AG09319 (cell line): ENCODE measurements around the gene INIP.
"Not testable (repeated sequence)": the region's sequence is repeated elsewhere in the genome, so short reads cannot be mapped to it uniquely, and the experiment has no call there.

Source experiments
- DNase-seq: peaks from one replicate; pipeline ENCODE4 v3.0.0-alpha.2; 2010; ENCODE audit warnings: low read depth; ENCODE audit errors: extremely low read depth
- TF ChIP-seq, protein P1 (sequence below): IDR thresholded peaks from 2 replicates; pipeline ENCODE4 v1.5.1; 2011; ENCODE audit warnings: low read depth, mild to moderate bottlenecking, inconsistent platforms, low read length, moderate library complexity

INIP gene

DNA sequence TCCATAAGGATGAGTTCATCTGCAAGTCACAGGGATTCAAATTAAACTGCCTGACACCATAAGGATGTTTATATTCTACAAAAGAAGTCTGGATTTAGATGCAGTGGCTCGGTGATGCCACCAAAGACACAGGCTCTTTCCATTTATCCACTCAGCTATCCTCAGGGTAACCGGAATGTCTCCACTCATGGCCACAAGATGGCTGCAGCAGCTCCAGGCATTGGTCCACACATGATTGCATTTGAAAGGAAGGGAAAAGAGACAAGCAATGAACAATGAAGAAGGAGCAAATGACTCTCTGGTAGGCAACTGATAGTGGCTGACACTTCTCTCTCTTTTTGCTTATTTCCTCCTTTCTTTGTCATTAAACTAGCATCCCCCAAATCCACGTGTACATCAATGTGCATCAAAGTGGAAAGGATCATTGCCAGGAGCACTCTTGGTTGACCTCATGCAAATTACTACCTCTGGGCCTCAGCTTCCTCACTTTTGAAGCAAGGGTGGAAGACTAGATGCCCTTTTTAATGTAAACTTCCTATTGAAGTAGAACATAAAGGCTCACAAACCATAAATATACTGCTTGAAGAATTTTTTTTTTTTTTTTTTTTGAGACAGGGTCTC lies 25.4 kb upstream of the INIP start:
- no peak for DNase-seq

DNA sequence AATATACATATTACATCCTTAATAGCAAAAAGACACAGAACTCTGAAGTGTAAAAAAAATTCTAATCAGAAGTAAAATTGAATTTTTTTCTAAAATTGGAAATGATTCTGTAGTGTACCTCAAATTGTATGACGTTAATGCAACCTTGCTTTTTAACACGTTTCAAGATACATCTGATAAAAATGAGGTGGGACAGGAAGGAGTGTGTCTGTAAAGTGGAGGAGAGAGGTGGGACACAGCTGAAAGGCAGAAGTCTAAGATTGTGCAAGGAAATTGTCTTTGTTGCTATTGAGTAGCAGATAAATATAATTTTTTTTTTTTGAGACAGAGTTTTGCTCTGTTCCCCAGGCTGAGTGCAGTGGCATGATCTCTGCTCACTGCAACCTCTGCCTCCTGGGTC lies 17.0 kb upstream of the INIP start:
- TF ChIP-seq, protein P1, sequence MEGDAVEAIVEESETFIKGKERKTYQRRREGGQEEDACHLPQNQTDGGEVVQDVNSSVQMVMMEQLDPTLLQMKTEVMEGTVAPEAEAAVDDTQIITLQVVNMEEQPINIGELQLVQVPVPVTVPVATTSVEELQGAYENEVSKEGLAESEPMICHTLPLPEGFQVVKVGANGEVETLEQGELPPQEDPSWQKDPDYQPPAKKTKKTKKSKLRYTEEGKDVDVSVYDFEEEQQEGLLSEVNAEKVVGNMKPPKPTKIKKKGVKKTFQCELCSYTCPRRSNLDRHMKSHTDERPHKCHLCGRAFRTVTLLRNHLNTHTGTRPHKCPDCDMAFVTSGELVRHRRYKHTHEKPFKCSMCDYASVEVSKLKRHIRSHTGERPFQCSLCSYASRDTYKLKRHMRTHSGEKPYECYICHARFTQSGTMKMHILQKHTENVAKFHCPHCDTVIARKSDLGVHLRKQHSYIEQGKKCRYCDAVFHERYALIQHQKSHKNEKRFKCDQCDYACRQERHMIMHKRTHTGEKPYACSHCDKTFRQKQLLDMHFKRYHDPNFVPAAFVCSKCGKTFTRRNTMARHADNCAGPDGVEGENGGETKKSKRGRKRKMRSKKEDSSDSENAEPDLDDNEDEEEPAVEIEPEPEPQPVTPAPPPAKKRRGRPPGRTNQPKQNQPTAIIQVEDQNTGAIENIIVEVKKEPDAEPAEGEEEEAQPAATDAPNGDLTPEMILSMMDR: no peak
- DNase-seq: no peak

More for the DNA sequence above, 25.4 kb upstream of the INIP start:
- TF ChIP-seq, protein P1: peak; percentile 11

DNA sequence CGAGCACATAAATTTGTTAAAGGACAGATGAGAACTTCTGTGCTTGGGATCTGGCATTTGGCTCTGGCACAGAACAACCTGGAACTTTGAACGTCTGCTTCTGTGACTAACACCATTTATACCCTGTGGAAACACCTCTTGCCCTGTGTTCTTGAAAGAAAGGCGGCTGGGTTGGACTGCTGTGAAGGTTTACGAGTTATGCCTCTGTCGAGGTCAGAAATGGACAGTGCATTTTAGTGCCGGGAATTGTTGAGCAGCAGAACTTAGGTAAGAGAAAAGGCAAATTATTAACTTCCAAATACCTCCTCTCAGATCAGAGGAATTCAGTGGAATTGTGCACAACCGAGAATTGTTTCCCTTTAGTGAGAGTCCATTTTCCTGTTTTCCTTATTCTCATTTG lies 14.1 kb upstream of the INIP start:
- no peak for DNase-seq

DNA sequence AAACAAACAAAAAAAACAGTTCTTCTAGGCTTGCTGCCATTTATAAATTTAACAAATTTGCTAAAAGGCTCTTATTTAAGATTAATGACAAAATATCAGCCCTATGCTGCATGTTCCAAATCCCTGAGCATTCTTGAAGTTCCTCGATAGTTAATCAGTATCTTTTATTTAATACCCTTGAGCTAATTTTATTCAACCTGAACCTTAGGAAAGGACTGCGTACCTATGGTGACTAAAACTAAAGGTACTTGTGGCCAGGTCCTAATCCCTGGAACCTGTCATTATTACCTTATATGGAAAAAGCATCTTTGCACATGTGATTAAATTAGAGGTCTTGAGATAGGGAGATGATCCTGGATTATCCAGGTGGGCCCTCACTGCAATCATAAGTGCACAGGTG lies 10.5 kb upstream of the INIP start:
- TF ChIP-seq, protein P1: no peak
- DNase-seq: no peak

More for the DNA sequence above, 14.1 kb upstream of the INIP start:
- TF ChIP-seq, protein P1: no peak

DNA sequence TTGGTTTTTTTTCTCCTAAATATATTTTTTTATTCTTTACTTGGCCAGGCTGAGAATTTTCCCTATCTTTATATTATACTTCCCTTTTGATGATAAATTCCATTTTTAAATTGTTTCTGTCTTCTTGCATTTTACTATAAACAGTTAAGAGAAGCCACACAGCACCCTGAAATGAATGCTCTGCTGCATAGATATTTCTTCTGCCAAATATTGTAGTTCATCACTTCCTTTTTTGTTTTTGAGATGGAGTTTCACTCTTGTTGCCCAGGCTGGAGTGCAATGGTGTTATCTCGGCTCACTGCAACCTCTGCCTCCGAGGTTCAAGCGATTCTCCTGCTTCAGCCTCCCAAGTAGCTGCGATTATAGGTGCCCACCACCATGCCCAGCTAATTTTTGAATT lies 8.5 kb upstream of the INIP start:
- TF ChIP-seq, protein P1: no peak
- DNase-seq: no peak

DNA sequence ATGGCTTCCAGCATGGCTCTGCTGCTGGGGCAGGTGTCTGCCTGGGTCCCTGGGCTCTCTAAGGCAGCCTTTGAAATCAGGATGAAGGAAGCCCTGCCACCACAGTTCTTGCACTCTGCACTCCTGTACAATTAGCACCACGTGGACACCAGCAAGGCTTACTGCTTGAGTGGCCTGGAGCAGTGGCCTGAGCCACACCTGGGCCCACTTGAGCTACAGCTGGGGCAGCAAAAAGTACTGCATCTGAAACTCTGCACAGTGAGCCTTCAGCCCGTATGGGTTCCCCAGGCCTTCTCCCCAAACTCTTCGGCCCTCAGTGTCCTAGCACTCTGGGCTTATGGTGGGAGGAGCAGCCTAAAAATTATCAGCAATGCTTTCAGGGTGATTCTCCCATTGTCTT lies 8.0 kb upstream of the INIP start:
- no peak for DNase-seq

DNA sequence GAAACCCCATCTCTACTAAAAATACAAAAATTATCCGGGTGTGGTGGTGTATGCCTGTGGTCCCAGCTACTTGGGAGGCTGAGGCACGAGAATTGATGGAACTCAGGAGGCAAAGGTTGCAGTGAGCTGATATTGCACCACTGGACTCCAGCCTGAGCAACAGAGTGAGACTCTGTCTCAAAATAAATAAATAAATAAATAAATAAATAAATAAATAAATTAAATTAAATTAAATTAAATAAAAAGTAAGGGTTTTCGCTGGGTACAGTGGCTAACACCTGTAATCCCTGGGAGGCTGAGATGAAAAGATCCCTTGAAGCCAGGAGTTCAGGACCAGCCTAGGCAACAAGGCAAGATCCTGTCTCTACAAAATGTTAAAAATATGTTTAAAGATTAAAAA lies 4.8 kb upstream of the INIP start:
- DNase-seq: not testable (repeated sequence)

More for the DNA sequence above, 8.0 kb upstream of the INIP start:
- TF ChIP-seq, protein P1: no peak
